B cell (primary cell): ENCODE data around the gene PTEN. TPM values are rescaled to one million over a fixed set of nuclear protein-coding genes. Genes with fewer than 3 reads are reported as not detected.

Experiments used
- ATAC-seq: fragments of 200-7000 bp; cut with Tn5 transposase; one replicate; pipeline ENCODE4 v1.10.0; 2021; ENCODE audit warnings: low read depth, mild to moderate bottlenecking, moderate number of reproducible peaks, moderate library complexity
- CTCF ChIA-PET: fragments of 350-600 bp; sonication (Branson Sonifier 250); formaldehyde crosslinking; loops from one replicate; lab custom pipeline; 2021; ENCODE audit warnings: antibody characterized with exemption, inconsistent platforms; lab: Charles Lee
- POLR2A ChIA-PET: fragments of 350-600 bp; sonication (Branson Sonifier 250); formaldehyde crosslinking; loops from one replicate; lab custom pipeline; 2021; ENCODE audit warnings: antibody characterized with exemption; lab: Charles Lee
- DNase-seq: peaks from one replicate; pipeline ENCODE4 v3.0.0; 2013
- H2AFZ ChIP-seq: 2 replicates; pipeline ENCODE4 v1.6.1; 2012; ENCODE audit warnings: mild to moderate bottlenecking, low read depth, low read length; ENCODE audit not compliant: insufficient read depth, poor library complexity, severe bottlenecking
- H3K27ac ChIP-seq, 2 donors: 1 replicate in 1 of 2; 2 replicates in 1 of 2; pipeline ENCODE4 v1.5.1; 2012 to 2013; ENCODE audit warnings: low read length in 2 of 2, mild to moderate bottlenecking in 2 of 2, moderate library complexity in 1 of 2
- H3K27me3 ChIP-seq, 4 experiments: fragments of 200-600 bp in 1 of 4; sonication (generic) in 1 of 4; replicated peaks in 1 of 4; 1 replicate in 2 of 4; 2 replicates in 2 of 4; pipeline versions ENCODE4 v1.6.1 to v1.7.0; 2013 to 2016; ENCODE audit warnings: low read length in 3 of 4, mild to moderate bottlenecking in 2 of 4, mixed read lengths in 1 of 4, moderate library complexity in 1 of 4; ENCODE audit not compliant: insufficient read depth in 4 of 4, control insufficient read depth in 3 of 4; ENCODE audit errors: control extremely low read depth in 1 of 4
- H3K36me3 ChIP-seq, 2 experiments: replicated peaks in 1 of 2; 1 replicate in 1 of 2; 2 replicates in 1 of 2; pipeline versions ENCODE4 v1.6.1 to v1.7.1; 2013; ENCODE audit warnings: low read length in 1 of 2; ENCODE audit not compliant: insufficient read depth in 2 of 2, control insufficient read depth in 1 of 2; ENCODE audit errors: control extremely low read depth in 1 of 2, extremely low read depth in 1 of 2
- H3K4me1 ChIP-seq, 2 donors: fragments of 200-600 bp in 1 of 2; sonication (generic) in 1 of 2; 1 replicate in 1 of 2; 2 replicates in 1 of 2; pipeline versions ENCODE4 v1.5.1 to v1.6.1; 2013 to 2017; ENCODE audit warnings: low read length in 2 of 2; ENCODE audit not compliant: control insufficient read depth in 2 of 2, insufficient read depth in 2 of 2
- H3K4me2 ChIP-seq: replicated peaks from 2 replicates; pipeline ENCODE3; 2012; ENCODE audit warnings: mild to moderate bottlenecking, low read depth, low read length; ENCODE audit not compliant: poor library complexity, severe bottlenecking
- H3K4me3 ChIP-seq, 5 experiments: fragments of 200-600 bp in 1 of 5; sonication (generic) in 1 of 5; 1 replicate in 3 of 5; 2 replicates in 2 of 5; pipeline versions ENCODE4 v1.5.1 to v1.7.0; 2011 to 2016; ENCODE audit warnings: low read length in 4 of 5, mild to moderate bottlenecking in 4 of 5, low read depth in 2 of 5, control low read depth in 1 of 5, moderate library complexity in 1 of 5; ENCODE audit not compliant: insufficient read depth in 1 of 5; ENCODE audit errors: control extremely low read depth in 1 of 5, extremely low read depth in 1 of 5
- H3K79me2 ChIP-seq: fragments of 200-600 bp; sonication (generic); one replicate; pipeline ENCODE4 v1.6.0; 2016; ENCODE audit warnings: low read length; ENCODE audit not compliant: control insufficient read depth, insufficient read depth
- H3K9ac ChIP-seq: fragments of 200-600 bp; sonication (generic); 2 replicates; pipeline ENCODE4 v1.6.1; 2017; ENCODE audit warnings: mild to moderate bottlenecking, low read length, moderate library complexity
- H3K9me3 ChIP-seq, 3 donors: one replicate each; pipeline versions ENCODE4 v1.6.1 to v1.7.1; 2013; ENCODE audit warnings: low read length in 2 of 3; ENCODE audit not compliant: control insufficient read depth in 2 of 3, insufficient read depth in 1 of 3; ENCODE audit errors: control extremely low read depth in 1 of 3
- H4K20me1 ChIP-seq: 2 replicates; pipeline ENCODE4 v1.6.0; 2012; ENCODE audit warnings: mild to moderate bottlenecking, low read length; ENCODE audit not compliant: insufficient read depth, control insufficient read depth, poor library complexity, severe bottlenecking
- H3K27ac Mint-ChIP-seq: one replicate; pipeline ENCODE4 v1.8.0; 2021; ENCODE audit warnings: mixed read lengths
- H3K27me3 Mint-ChIP-seq: one replicate; pipeline ENCODE4 v1.8.0; 2021; ENCODE audit warnings: mixed read lengths
- H3K4me1 Mint-ChIP-seq: one replicate; pipeline ENCODE4 v1.8.0; 2021; ENCODE audit warnings: mixed read lengths
- H3K4me3 Mint-ChIP-seq: one replicate; pipeline ENCODE4 v1.8.0; 2021; ENCODE audit warnings: mixed read lengths
- H3K9me3 Mint-ChIP-seq: one replicate; pipeline ENCODE4 v1.8.0; 2022; ENCODE audit warnings: mixed read lengths; ENCODE audit not compliant: insufficient read depth
- EZH2 ChIP-seq: IDR thresholded peaks from 2 replicates; pipeline ENCODE4 v1.6.1; 2012; ENCODE audit warnings: borderline replicate concordance, low read depth, mild to moderate bottlenecking, moderate library complexity, low read length; ENCODE audit not compliant: insufficient read depth, poor library complexity, severe bottlenecking
- WGBS: methylation state at CpG from one replicate; pipeline ENCODE4 v1.1.5; 2013; ENCODE audit warnings: missing lambda C conversion rate; ENCODE audit not compliant: insufficient coverage; 5-methylcytosine and 5-hydroxymethylcytosine counted together
- intact Hi-C: fragments of 100-400 bp; cut with micrococcal nuclease; formaldehyde crosslinking; loops from one replicate; pipeline ENCODE4 v1.10.0; 2022
- polyA plus RNA-seq: library from polyadenylated mRNA; depleted of rRNA; stranded (reverse); fragments of >200 nt; gene quantifications from 2 replicates; pipeline ENCODE4 v1.2.3, GENCODE V29; 2012
- total RNA-seq, 2 donors: library from RNA; stranded (reverse); fragments of 120-200 nt in 1 of 2; gene quantifications; 1 replicate in 1 of 2; 2 replicates in 1 of 2; pipeline versions ENCODE4 v1.2.3 to v1.2.4, GENCODE V29; 2013 to 2022
- TF ChIP-seq, protein P1 (sequence below): fragments of 200-600 bp; IDR thresholded peaks from one replicate; pipeline ENCODE4 v1.8.0; 2022; ENCODE audit warnings: antibody characterized with exemption, mild to moderate bottlenecking

Gene PTEN
- total and polyA plus RNA-seq, 2 donors (not counting 1 experiment from before 2014, with no cell fraction given): 15.2 to 114 TPM

DNA sequence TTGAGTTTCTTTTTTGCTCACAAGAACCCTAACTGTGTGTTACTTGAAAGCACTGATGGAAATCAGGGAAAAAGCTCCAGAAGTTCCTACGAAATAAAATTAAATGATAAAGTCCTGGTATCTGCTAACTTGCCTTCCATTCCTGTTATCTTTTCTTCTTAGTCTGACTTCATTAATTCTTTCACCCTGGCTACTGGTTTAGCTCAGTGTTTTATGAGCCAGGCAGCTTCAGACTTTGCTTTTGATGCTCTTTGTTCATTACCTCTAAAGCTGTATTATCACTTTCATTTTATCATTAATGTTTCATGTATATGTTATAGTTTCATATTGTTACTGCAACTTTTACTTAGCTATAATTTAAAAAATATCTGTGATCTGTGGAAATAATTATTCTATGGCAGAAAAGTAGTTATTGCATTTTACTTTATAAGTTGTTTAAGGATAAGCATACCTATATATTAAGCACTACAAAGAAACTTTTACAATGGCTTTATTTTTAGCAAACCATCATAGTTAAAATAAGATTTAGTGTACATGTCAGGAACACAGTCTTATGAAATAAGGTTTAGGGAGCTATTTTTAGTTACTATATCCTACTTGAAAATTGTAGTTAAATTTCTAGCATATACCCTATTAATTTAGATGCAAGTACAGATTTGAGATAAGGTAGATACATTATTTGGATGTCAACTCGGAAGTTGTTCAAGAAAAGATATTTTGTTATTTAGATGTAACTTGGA, 19.3 kb downstream of the PTEN start:
- H2AFZ ChIP-seq: no peak overlapping the region
- H3K4me2 ChIP-seq: no peak overlapping the region
- no peak overlapping the region for H3K9ac ChIP-seq
- H4K20me1 ChIP-seq: peaks cover 19% of the 10 kb centered on the region
- no peaks in the 10 kb centered on the region for H3K27me3 ChIP-seq
- H3K9me3 ChIP-seq: peaks cover 0 to 8% (median 0%) of the 10 kb centered on the region in 3 donors
- H3K27ac ChIP-seq: peak overlapping the region in 1 of 2 donors; percentile 4
- no peak overlapping the region for H3K4me3 ChIP-seq
- Mint-ChIP-seq H3K4me1 (peaks cover 36% of the 10 kb centered on the region), H3K27ac (no peak overlapping the region), H3K9me3 (peaks cover 17% of the 10 kb centered on the region), H3K4me3 (no peak overlapping the region), H3K27me3 (no peaks in the 10 kb centered on the region)
- TF ChIP-seq, protein P1, sequence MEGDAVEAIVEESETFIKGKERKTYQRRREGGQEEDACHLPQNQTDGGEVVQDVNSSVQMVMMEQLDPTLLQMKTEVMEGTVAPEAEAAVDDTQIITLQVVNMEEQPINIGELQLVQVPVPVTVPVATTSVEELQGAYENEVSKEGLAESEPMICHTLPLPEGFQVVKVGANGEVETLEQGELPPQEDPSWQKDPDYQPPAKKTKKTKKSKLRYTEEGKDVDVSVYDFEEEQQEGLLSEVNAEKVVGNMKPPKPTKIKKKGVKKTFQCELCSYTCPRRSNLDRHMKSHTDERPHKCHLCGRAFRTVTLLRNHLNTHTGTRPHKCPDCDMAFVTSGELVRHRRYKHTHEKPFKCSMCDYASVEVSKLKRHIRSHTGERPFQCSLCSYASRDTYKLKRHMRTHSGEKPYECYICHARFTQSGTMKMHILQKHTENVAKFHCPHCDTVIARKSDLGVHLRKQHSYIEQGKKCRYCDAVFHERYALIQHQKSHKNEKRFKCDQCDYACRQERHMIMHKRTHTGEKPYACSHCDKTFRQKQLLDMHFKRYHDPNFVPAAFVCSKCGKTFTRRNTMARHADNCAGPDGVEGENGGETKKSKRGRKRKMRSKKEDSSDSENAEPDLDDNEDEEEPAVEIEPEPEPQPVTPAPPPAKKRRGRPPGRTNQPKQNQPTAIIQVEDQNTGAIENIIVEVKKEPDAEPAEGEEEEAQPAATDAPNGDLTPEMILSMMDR: no peak
- intact Hi-C loops: loop anchor here (2.0 kb wide), 1 partner anchor 14 kb away; no protein-coding TSS in a partner anchor
- H3K4me1 ChIP-seq: no peaks in the 10 kb centered on the region
- ATAC-seq (no peak), DNase-seq (no peak)
- WGBS: no CpG with 5 or more reads among the region's 2 CpGs
- ChIA-PET CTCF (interaction anchor here (1.4 kb wide), 1 partner anchor 11 kb away, joined by 4 read pairs; no protein-coding TSS in a partner anchor), POLR2A (no interaction called here)
- H3K36me3 ChIP-seq: peaks cover 7 to 38% of the 10 kb centered on the region in 2 experiments
- H3K79me2 ChIP-seq: peaks cover 95% of the 10 kb centered on the region

DNA sequence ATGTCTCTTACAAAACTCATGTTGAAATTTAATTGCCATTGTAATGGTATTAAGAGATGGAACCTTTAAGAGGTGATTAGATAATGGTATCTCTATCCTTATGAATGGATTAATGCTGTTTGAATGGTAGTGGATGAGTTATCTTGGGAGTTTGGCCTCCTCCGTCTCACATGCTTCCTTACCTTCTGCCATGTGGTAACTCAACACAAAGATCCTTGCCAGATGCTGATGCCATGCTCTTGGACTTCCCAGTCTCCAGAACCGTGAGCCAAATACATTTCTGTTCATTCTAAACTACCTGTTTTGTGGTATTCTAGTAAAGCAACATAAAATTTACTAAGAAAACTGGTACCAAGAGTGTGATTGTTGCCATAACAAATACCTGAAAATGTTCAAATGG, 23.2 kb downstream of the PTEN start:
- CTCF ChIA-PET: no interaction called here

More for the DNA sequence above, 23.2 kb downstream of the PTEN start:
- Mint-ChIP-seq H3K27me3 (no peaks in the 10 kb centered on the region), H3K4me3 (no peak overlapping the region), H3K27ac (no peak overlapping the region), H3K4me1 (peaks cover 36% of the 10 kb centered on the region), H3K9me3 (peaks cover 17% of the 10 kb centered on the region)
- H3K4me3 ChIP-seq: no peak overlapping the region
- POLR2A ChIA-PET: no interaction called here
- peaks cover 7 to 40% of the 10 kb centered on the region in 2 experiments for H3K36me3 ChIP-seq
- peaks cover 0 to 8% (median 0%) of the 10 kb centered on the region in 3 donors for H3K9me3 ChIP-seq
- DNase-seq (no peak), ATAC-seq (no peak)
- H3K27me3 ChIP-seq: no peaks in the 10 kb centered on the region
- peaks cover 97% of the 10 kb centered on the region for H3K79me2 ChIP-seq
- no peak overlapping the region for H3K27ac ChIP-seq
- H3K9ac ChIP-seq: no peak overlapping the region
- no peak overlapping the region for H2AFZ ChIP-seq
- WGBS: no CpG with 5 or more reads among the region's 2 CpGs
- peaks cover 7% of the 10 kb centered on the region for H4K20me1 ChIP-seq
- no peaks in the 10 kb centered on the region for H3K4me1 ChIP-seq
- intact Hi-C loops: no loop called here
- no peak overlapping the region for H3K4me2 ChIP-seq
- no peak for TF ChIP-seq EZH2
- TF ChIP-seq, protein P1: no peak
